Stimulated activated CD8-positive, alpha-beta memory T cell treated with anti-CD3 and anti-CD28 coated beads, Interleukin-12 subunit alpha, Interleukin-12 subunit beta, amount 100 ng/mL, for 24 hours (primary cell): ENCODE results near the gene MACROD2.
"Not testable (repeated sequence)": the region's sequence is repeated elsewhere in the genome, so short reads cannot be mapped to it uniquely, and the experiment has no call there.

Experiments used
- DNase-seq: peaks from one replicate; pipeline ENCODE4 v3.0.0-alpha.2; 2020; ENCODE audit errors: extremely low read depth

Gene MACROD2

GRCh38 chr20:14953736-14954135 lies 958.4 kb downstream of the MACROD2 start:
- no peak for DNase-seq

- no peak for DNase-seq
Measured at GRCh38 chr20:14955399-14955798, 960.1 kb downstream of the MACROD2 start.

GRCh38 chr20:14956026-14956425 lies 960.7 kb downstream of the MACROD2 start:
- DNase-seq = no peak

- no peak for DNase-seq
Measured at GRCh38 chr20:14956538-14956937, 961.2 kb downstream of the MACROD2 start.

- no peak for DNase-seq
Measured at GRCh38 chr20:14957402-14957801, 962.1 kb downstream of the MACROD2 start.

GRCh38 chr20:14958626-14959025 lies 963.3 kb downstream of the MACROD2 start:
- no peak for DNase-seq

DNA sequence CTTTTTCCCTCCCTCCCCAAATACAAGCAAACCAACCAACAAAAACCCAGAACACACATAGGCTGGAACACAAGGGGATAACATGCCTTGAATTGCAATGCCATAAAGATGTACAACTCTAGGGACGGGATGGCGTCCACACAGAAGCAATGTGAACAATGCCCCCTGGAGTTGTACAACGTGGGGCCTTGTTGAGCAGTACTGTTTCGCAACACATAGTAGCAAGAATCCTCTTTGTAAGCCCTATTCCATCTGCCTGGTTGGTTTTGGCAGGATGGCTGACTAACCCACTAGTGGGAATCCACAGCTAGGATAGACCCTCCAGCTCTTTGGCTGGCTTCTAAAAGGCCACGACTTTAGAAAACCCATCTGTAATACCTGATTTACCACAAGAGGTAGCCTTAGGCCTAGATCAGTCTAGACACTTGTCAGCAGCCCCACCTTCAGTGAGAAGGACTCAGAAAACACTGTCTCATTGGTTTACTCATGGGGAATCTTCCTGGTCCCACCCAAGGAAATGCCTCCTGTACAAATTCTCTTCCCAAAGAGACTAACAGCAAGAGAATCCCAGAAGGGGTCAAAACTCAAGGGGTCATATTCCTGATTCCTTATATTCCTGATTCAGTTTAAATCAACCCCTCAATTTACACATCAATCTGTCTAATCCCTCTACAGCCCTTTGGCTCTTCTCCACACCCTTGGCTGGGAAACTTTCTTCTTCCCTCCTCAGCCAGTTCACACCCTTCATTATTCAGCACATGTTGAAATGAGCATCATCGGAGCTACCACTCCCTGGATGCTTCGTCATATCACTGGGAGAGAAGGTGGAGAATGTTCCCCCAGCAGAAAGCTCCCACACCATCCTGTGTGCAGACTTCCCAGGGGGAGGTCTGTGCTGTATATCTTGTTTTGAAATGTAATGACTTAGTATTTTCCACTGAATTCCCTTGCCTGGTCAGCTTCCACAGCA lies 964.5 kb downstream of the MACROD2 start:
- DNase-seq = no peak

DNA sequence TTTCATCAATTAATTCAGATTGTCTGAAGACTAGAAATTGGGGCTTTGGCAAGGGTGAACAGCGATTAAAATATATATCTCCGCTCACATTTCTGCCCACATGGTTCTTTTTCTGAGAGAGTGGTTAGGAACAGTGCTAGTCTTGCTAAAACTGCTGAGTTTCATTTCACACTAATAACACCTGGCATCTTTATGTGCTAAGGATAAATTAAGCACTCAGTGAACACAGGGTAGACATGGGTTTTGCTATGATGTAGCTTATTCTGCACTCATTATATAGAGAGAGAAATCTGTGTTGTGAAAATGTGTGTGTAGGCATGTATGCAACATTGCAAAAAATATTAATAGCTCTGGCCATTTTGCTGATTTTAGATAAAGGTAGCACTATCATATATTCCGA lies 965.5 kb downstream of the MACROD2 start:
- no peak for DNase-seq

GRCh38 chr20:14963262-14963663 lies 967.9 kb downstream of the MACROD2 start:
- no peak for DNase-seq

GRCh38 chr20:14966203-14966602 lies 970.9 kb downstream of the MACROD2 start:
- DNase-seq = no peak

DNA sequence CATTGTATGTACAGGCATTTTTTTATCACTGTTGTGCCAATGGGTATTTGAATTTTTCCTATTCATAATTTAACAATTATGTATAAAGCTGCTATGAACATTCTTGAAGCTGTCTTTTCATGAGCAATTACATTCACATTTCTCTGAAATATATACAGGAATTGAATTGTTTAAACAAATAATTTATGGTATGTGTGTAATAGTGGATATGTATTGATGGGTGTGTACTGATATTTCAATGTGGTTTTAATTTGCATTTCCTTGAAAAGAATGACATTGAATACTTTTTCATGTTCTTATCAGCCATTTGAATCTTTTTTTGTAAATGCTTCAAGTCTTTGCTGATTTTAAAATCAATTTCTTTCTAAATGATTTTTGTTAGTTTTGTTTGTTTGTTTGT lies 971.5 kb downstream of the MACROD2 start:
- no peak for DNase-seq

DNA sequence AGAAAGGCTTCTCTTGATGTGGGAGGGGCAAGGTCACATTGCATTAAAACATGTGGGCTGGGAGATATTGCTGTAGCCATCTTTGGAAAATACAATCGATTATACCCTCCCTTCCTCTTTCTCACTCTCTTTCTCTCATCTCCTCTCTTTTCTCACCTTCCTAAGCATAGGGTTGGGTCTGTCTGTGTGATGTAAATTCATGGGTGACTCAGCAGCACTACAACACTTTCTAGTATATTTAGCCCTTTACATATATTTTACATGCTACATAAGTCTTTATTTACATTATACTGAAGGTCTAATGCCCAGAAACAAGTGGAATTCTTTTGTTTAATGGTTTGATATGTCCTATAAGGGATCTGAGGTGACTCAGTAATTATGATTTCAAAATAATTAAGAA lies 976.9 kb downstream of the MACROD2 start:
- DNase-seq = no peak

GRCh38 chr20:14972690-14973089 lies 977.4 kb downstream of the MACROD2 start:
- no peak for DNase-seq

- no peak for DNase-seq
Measured at GRCh38 chr20:14979453-14979986, 984.2 kb downstream of the MACROD2 start.

DNA sequence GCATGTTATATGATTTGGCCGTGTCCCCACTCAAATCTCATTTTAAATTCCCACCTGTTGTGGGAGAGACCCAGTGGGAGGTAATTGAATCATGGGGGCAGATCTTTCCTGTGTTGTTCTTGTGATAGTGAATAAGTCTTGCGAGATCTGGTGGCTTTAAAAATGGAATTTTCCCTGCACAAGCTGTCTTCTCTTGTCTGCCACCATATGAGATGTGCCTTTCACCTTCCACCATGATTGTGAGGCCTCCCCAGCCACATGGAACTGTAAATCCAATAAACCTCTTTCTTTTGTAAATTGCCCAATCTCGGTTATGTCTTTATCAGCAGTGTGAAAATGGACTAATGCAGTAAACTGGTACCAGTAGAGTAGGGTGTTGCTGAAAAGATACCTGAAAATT lies 986.2 kb downstream of the MACROD2 start:
- not testable (repeated sequence) for DNase-seq

DNA sequence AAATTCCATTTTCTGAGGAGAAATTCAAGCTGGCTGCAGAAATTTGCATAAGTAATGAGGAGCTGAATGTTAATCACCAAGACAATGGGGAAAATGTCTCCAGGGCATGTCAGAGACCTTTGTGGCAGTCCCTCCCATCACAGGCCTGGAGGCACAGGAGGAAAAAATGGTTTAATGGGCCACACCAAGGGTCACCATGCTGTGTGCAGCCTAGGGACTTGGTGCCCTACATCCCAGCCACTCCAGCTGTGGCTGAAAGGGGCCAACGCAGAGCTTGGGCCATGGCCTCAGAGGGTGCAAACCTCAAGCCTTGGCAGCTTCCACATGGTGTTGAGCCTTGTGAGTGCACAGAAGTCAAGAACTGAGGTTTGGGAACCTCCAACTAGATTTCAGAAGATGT lies 987.0 kb downstream of the MACROD2 start:
- not testable (repeated sequence) for DNase-seq

DNA sequence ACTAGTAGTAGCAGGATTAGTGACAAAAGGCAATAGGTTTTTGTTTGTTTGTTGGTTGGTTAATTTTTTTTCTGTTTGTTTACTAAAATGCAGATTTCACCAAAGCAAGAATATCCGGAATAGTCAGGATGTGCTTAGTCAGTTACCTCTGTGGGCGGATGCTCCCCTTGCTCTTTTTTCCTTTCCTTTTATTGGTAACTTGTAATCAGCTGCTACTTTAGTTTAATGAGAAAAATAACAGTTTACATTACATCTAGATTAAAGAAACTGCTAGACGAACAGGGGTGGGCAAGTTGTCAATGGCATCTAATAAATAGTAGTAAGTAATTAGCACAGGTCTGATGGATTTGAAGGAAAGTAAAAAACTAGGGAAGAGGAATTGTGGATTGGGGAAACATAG lies 989.0 kb downstream of the MACROD2 start:
- DNase-seq = no peak

GRCh38 chr20:14984768-14985622 lies 989.7 kb downstream of the MACROD2 start:
- DNase-seq = no peak

DNA sequence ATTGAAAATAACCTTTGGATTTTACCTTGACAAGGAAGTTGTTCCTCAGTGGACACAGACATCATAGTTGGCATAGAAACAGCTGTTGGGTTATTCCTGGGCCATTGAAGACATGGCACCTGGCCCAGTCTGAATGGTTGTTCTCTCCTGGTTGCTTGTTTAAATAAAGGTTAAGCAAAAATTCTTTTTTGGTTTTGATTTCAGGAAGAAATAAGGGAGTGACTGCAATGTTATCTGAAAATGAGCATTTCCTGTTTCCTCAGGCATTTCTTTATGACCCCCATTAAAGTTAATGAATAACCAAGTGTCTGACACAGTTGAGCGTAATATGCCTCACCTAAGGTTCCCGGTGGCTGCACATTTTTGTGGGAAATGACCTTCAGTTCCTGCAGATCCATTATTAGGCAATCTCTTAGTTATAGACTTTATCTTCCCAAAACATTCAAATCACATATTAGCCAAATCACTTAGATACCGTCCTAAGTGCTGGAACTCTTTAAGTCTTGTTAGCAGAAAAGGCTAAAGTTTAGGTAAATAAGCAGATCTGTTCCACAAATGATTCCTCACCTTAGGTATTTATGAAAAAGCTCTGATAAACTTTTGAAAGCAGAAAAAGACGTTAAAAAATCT lies 990.8 kb downstream of the MACROD2 start:
- no peak for DNase-seq

DNA sequence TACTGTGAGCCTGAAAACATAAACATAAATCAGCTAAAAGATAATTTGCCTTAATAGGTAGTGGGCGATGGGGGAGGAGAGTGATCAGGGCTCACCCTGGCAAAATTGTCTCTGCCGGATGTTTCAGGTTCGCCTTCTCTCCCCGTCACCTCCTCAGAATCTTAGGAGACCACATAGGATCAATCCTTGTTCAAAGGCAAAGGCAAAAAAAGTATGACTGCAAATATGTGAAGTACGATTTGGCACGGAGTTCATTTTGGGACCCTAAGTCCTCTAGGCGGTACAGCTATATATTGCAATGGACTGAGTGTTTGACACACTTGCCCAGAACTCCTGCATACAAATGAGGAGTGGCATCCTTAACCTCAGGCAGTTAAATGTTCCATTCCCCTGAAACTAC lies 991.3 kb downstream of the MACROD2 start:
- no peak for DNase-seq

GRCh38 chr20:14989535-14990290 lies 994.4 kb downstream of the MACROD2 start:
- no peak for DNase-seq
